K562 treated with DMSO at 1 percent for 24 hours (cell line): Measurements from ENCODE around the gene EDN2. TPM values are rescaled to one million over a fixed set of nuclear protein-coding genes. Genes with fewer than 3 reads are reported as not detected.

Source experiments
- total RNA-seq: library from RNA; unstranded; fragments of 300-600 nt; gene quantifications from 2 replicates; pipeline ENCODE4 v1.2.3, GENCODE V29; 2022; ENCODE audit warnings: low read depth; ENCODE audit not compliant: insufficient read depth

The EDN2 gene
- not detected in 2 replicates for total RNA-seq

DNA sequence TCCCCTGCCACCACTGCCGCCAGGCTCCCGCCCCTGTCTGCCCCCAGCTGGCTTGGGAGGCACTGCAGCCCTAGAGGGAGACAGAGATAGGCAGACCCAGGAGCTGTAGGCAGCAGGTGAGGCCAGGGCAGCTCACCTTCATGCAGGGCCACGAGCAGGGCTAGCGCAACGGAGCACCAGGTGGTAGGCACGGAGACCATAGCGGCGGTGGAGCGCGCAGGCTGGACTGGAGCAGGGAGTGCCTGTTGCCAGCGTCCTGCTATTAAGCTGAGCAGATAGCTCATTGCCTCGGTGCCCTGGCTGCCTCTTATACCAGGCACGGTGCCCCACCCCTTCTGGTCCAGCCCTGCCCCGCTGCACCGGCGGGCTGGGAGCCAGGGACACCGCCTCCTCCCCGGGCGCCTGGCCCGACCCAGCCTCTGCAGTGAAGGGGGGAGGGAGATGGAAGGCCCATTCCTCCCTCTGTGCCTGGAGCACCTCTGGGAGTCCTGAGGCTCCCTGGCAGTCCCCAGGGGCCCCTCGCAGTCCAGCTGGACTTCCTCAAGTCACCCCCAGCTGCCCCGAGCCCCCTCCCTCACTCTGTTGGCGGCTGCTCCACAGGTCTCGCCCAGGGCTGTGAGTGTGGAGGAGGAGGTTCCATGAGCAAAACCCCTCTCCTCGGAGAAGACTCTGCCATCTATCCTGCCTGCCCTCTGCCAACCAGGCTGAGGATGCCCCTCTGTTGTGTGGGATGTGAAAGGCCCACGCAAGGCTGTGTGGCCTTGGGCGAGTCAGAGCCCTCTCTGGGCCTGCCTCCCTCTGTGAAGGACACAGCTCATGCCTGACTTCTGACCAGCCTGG is at the start of gene EDN2:
TSS of gene EDN2 (minus strand) at position 282 of the 840 bp plus-strand sequence. CDS start at position 200, 82 bp downstream.

Other genes with a start within 250 kb of the EDN2 start
- gene SCMH1, start 242.4 kb downstream of the EDN2 start, total RNA-seq: 47.6 and 50.5 TPM in 2 replicates
- gene FOXO6, start 123.2 kb downstream of the EDN2 start, total RNA-seq: 5.8 and 7.2 TPM in 2 replicates